ENCODE results near the gene MAGOH.

GRCh38 chr1:53187401-53187800 is 50.9 kb downstream of the MAGOH start:
- TF ChIP-seq CTCF (IDR thresholded peaks at IDR 0.05; ENCODE audit: low read length) (no peak), EZH2 (IDR thresholded peaks at IDR 0.05; ENCODE audit: borderline replicate concordance, low read length) (no peak)
